ELR (cell line): ENCODE data around the gene TTC39B.

Experiments
- DNase-seq: peaks from one replicate; pipeline ENCODE4 v3.0.0-alpha.2; 2015; ENCODE audit warnings: low read depth

Gene TTC39B

GRCh38 chr9:15304632-15305031 lies 2.4 kb downstream of the TTC39B start:
- no peak for DNase-seq

DNA sequence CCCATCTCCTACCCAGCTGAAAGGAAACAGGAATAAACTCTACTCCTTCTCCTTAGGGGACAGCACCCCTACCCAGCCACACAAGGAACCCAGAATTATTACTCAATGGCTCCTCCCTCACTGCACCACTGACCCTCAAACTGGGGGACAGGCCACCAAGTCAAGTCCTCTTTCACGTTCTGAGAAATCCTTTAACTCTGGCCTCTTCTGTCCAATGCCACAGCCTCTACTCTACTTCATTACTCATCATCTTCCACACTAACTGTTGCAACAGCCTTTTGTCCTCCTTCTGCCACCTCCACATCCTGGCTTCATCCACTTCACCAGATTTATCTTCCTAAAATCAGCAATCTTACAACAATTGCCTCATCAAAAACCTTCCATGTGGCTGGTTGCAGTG lies 6.8 kb downstream of the TTC39B start:
- peak; percentile 42 for DNase-seq

DNA sequence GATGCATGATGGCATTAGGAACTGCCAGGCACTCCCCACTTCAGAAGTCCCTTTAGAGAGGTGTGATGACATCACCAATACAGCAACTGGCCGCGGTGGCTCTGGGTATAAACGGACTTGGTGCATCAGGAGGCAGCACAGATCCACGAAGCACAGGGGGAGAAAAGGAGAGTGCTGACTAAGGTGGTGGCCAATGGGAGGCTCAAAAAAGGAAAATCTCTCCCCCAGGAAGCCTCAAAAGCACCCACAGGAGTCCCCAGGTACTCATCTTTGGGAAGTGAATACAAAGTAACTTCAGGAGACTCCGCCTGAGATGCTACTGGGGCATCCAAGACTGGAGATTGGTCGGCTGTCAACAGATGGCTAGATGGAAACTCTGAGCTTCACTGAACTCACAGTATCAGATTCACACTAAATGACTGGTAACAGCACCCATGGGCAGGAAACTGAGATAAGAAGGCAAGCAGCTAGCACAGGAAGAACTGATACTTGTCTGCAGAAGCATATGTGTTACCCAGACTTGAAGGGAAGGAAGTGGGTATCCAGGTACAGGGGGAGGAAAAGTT lies 7.6 kb downstream of the TTC39B start:
- no peak for DNase-seq

- peak; percentile 62 for DNase-seq
These were observed 8.7 kb downstream of the TTC39B start for GRCh38 chr9:15298362-15298761.

GRCh38 chr9:15295761-15296405 lies 11.1 kb downstream of the TTC39B start:
- DNase-seq = peak; percentile 84

GRCh38 chr9:15294604-15295003 lies 12.4 kb downstream of the TTC39B start:
- DNase-seq = no peak

DNA sequence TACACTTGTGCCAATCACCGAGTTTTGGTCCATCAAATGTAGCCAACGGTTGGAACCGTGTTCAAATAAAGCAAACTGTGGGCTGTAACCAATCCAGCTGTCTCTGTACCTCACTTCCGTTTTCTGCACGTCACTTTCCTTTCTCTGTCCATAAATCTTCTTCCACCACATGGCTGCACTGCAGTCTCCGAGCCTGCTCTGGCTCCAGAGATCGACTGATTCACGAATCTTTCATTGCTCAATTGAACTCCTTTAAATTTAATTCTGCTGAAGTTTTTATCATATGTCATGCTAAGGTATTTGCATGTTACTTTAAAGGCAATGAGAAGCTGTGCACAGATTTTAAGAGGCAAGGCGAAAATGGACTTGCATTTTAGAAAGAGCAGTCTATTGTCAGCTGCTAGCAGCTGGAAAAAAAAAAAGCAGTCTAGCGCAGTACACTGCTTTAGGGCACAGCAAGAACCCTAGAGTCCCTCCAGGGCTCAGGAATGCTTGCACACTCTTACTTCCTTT lies 13.2 kb downstream of the TTC39B start:
- no peak for DNase-seq

DNA sequence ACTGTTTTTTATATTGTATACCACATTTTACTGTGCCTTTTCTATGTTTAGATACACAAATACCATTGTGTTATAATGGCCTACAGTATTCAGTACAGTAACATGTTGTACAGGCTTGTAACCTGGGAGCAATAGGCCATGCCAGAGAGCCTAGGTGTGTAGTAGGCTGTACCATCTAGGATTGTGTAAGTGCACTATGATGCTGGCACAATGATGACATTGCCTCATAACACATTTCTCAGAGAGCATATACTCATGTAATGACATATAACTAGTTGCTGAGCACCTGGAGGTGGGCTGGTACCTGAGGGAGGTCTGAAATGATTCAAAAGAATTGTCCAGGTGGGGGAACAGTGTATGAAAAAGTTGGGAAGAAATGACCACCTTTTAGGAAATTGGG lies 13.9 kb downstream of the TTC39B start:
- no peak for DNase-seq

DNA sequence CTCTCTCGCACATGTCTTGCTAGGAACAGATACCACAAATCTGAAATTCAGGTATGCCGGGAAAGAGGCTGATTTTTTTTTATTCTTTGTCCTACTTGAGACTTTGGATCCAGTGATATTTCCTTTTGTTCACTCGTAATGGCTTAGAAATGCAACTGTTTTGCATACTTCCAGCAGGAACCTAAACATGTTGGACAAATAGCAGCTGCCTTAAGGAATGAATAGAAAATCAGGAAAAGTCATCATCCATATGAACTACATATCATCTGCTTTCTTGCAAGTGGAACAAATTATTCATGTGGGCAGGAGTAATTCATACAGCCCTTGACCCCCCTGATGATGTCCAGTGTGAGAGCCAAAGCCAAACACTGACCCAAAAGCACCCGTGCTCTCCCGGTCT lies 17.4 kb downstream of the TTC39B start:
- DNase-seq = no peak

DNA sequence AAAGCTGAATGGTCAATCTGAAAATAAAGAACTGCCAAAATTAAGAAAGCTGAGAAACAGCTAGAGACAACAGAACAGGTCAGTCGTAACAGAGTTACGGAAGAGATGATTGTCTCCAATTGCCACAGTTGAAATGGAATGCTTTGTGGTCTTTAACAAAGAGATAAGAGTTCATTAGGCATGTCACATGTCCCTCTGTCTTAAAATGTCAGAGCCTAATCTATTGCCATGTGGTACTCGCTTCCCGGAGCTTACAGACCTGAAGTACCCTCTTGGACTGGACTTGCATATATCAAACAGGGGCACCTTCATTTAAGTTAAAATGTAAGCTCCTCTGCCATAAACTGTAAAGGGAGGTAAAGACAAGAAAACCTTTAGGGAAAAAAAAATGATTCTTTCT lies 19.7 kb downstream of the TTC39B start:
- no peak for DNase-seq

GRCh38 chr9:15286161-15286821 lies 20.7 kb downstream of the TTC39B start:
- no peak for DNase-seq

GRCh38 chr9:15282567-15283285 lies 24.3 kb downstream of the TTC39B start:
- no peak for DNase-seq

- no peak for DNase-seq
These were observed 26.4 kb downstream of the TTC39B start for GRCh38 chr9:15280647-15281046.

DNA sequence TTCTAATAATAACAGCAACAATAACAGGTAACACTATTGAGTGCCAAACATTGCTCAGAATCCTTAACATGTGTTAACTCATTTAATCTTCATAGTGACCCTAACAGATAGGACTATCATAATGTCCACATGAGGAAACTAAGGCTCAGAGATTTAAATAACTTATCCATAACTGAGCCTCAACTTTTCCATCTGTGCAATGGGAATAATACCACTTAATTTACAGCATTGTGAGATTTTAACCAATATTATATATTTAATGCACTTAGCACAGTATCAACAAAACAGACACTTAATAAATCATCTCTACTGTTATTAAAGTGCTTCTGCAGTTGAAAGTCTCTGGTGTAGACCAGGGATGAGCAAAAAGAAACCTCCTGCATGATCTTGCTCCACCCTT lies 28.2 kb downstream of the TTC39B start:
- DNase-seq = no peak

DNA sequence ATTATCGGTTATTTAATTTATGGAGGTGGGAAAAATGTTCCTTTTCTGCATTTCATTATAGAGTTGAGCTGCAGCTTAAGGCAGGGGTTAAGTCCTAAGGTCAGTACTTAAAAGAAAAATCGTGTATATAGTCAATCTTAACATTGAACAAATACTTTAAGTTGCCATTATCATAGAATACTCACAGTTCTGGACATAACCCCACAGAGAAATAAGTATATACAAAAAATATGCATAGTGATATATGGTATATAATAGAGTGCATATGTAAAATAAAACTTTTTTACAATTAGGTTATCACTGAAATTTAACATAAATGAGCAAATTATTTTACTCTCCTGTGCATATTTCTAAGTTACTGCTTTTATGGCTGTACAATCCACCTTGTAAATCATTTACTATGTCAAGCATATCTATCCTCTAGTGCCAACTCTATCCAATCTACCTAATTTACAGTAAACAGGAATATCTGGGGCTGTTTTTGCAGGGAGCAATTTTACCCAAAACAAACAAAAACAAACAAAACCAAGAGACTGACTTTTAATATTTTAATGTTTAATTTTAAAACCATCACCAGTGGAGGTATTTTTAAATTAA lies 28.8 kb downstream of the TTC39B start:
- no peak for DNase-seq

- peak; percentile 23 for DNase-seq
These were observed 29.5 kb downstream of the TTC39B start for GRCh38 chr9:15277400-15278090.

GRCh38 chr9:15276328-15276938 lies 30.6 kb downstream of the TTC39B start:
- DNase-seq = no peak

DNA sequence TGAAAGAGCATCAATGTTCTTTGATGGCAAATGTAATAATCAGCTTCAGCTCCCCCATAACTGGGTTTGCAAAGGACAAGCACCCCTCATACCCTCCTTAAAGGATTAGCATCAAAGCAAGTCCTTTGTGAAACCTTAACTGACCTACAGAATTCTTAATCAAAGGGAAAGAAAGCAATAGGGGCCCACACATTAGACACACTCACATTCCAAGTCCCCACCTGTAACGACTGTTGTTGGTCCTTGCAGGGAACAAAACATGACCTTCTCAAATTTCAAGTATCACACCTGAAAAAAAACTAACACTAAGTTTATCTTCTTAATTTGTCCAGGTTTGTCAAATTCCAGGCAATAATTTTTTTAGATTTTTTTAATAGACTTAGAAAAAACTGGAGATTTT lies 32.6 kb downstream of the TTC39B start:
- DNase-seq = no peak

DNA sequence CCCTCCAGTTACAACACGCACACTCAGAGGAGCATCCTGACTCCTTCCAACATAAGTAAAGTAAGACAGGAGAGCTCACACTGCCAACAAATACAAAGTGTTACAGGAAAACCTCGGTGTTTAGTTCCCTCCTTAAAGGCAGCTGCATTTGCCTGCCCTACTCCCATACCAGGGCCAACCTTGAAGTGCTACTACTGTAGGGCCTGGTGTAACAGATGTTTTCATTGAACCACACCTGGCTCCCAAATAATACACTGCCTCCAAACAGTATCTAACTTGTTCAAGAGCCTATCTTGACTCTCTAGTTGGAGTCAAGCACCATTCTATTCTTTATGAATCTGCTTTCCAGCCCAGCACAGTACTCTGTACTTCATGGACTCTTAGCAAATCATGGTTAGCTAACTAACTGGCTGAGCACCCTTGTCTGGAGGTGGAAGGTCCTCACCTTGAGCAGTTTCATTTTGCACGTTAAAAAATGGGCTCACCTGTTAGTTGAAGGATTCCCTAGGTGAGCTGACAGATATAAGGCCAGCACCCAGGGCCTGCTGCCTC lies 34.6 kb downstream of the TTC39B start:
- DNase-seq = no peak

- DNase-seq = no peak
These were observed 35.6 kb downstream of the TTC39B start for GRCh38 chr9:15271403-15271802.

DNA sequence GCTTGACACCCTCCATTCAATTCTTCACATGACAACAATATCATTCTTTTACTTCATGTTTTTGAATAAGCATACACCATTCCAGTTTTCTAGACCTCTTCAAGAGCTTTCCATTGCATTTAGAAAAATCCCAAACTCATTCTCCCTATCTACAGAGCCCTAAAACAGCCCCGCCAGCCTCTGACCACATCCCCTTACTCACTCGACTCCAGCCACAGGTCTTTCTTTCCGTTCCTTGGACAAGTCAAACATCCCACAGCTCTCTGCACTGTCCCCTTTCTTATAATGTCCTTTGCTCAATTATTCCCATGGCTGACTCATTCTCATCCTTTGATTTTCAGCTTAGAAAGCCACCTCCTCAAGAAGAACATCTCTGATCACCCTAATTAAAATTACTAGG lies 38.2 kb downstream of the TTC39B start:
- DNase-seq = no peak
